K562 (cell line): Measurements from ENCODE around the gene PPCDC. TPM values are rescaled to one million over a fixed set of nuclear protein-coding genes. Genes with fewer than 3 reads are reported as not detected.

Source experiments
- ARHGAP35 ChIP-seq: fragments of 450-650 bp; IDR thresholded peaks from 2 replicates; pipeline ENCODE4 v1.6.1; 2018; ENCODE audit not compliant: partially characterized antibody
- ARID3B ChIP-seq: fragments of 250-450 bp; sonication (Bioruptor Pico); IDR thresholded peaks from 2 replicates; pipeline ENCODE4 v1.4.0; 2020; ENCODE audit warnings: borderline replicate concordance
- BCOR ChIP-seq: fragments of 450-650 bp; IDR thresholded peaks from 2 replicates; pipeline ENCODE4 v1.6.1; 2016
- ESRRB ChIP-seq: fragments of 250-450 bp; sonication (Bioruptor Pico); IDR thresholded peaks from 2 replicates; pipeline ENCODE4 v1.5.0; 2020; ENCODE audit warnings: mild to moderate bottlenecking, moderate library complexity, borderline replicate concordance
- FOXO4 ChIP-seq: fragments of 450-650 bp; formaldehyde crosslinking; IDR thresholded peaks from 2 replicates; pipeline ENCODE4 v1.4.0; 2020; ENCODE audit warnings: mild to moderate bottlenecking, moderate library complexity
- MTA3 ChIP-seq: fragments of 450-650 bp; formaldehyde crosslinking; IDR thresholded peaks from 2 replicates; pipeline ENCODE4 v1.6.1; 2017; ENCODE audit warnings: mild to moderate bottlenecking, borderline replicate concordance
- MYC ChIP-seq, 2 experiments: fragments of 250-450 bp in 1 of 2; sonication (Bioruptor Pico) in 1 of 2; IDR thresholded peaks; 2 replicates each; pipeline versions ENCODE4 v1.5.1 to v1.6.1; 2012 to 2021; ENCODE audit warnings: low read depth in 2 of 2, borderline replicate concordance in 1 of 2, improper control_type of control experiment in 1 of 2, low read length in 1 of 2, mild to moderate bottlenecking in 1 of 2, moderate library complexity in 1 of 2
- NFATC3 ChIP-seq: fragments of 450-650 bp; IDR thresholded peaks from 2 replicates; pipeline ENCODE4 v1.6.1; 2017; ENCODE audit warnings: mild to moderate bottlenecking
- NFE2L1 ChIP-seq: fragments of 450-650 bp; IDR thresholded peaks from 2 replicates; pipeline ENCODE4 v1.6.1; 2016; ENCODE audit warnings: missing genetic modification characterization, low read depth, mild to moderate bottlenecking, missing compliant biosample characterization, moderate library complexity, borderline replicate concordance
- POLR2A ChIP-seq: fragments of 450-650 bp; conservative IDR thresholded peaks from 2 replicates; pipeline ENCODE4 v1.6.1; 2016
- POLR2G ChIP-seq: fragments of 200-400 bp; formaldehyde crosslinking; IDR thresholded peaks from 2 replicates; pipeline ENCODE4 v1.6.1; 2017; ENCODE audit warnings: low read depth, mild to moderate bottlenecking, antibody characterized with exemption, low read length, moderate library complexity
- PTBP1 ChIP-seq: fragments of 200-400 bp; formaldehyde crosslinking; IDR thresholded peaks from 2 replicates; pipeline ENCODE4 v1.6.1; 2017; ENCODE audit warnings: low read depth, low read length
- PTTG1 ChIP-seq: fragments of 450-650 bp; IDR thresholded peaks from 2 replicates; pipeline ENCODE4 v1.6.1; 2016; ENCODE audit warnings: low read depth, mild to moderate bottlenecking, missing genetic modification characterization, missing compliant biosample characterization
- RBBP5 ChIP-seq: fragments of 200-600 bp; sonication (generic); IDR thresholded peaks from 2 replicates; pipeline ENCODE4 v1.6.1; 2012; ENCODE audit warnings: borderline replicate concordance, mild to moderate bottlenecking, low read length, control low read depth, inconsistent platforms; ENCODE audit not compliant: insufficient read depth, poor library complexity, severe bottlenecking
- RNF219 ChIP-seq: fragments of 250-450 bp; sonication (Bioruptor Pico); IDR thresholded peaks from 2 replicates; pipeline ENCODE4 v1.5.0; 2022; ENCODE audit warnings: mild to moderate bottlenecking
- SP1 ChIP-seq: sonication (generic); formaldehyde crosslinking; IDR thresholded peaks from 2 replicates; pipeline ENCODE4 v1.8.1; 2022; ENCODE audit warnings: mild to moderate bottlenecking, missing genetic modification reagents
- TBP ChIP-seq: optimal IDR thresholded peaks from 2 replicates; pipeline ENCODE3; 2011; ENCODE audit warnings: low read depth, low read length, improper control_type of control experiment
- XRCC5 ChIP-seq: fragments of 200-400 bp; formaldehyde crosslinking; IDR thresholded peaks from 2 replicates; pipeline ENCODE4 v1.6.1; 2017; ENCODE audit warnings: low read depth, mild to moderate bottlenecking, low read length
- YBX1 ChIP-seq: fragments of 450-650 bp; IDR thresholded peaks from 2 replicates; pipeline ENCODE4 v1.7.1; 2016; ENCODE audit warnings: mild to moderate bottlenecking
- ZNF212 ChIP-seq: fragments of 450-650 bp; formaldehyde crosslinking; IDR thresholded peaks from 2 replicates; pipeline ENCODE4 v1.4.0; 2020; ENCODE audit warnings: mild to moderate bottlenecking
- polyA plus RNA-seq, 8 experiments: library from polyadenylated mRNA; depleted of rRNA in 4 of 8; stranded (reverse) in 5 of 8; unstranded in 3 of 8; fragments of >200 nt; fragmentation: Nextera tagmentation in 2 of 8; fragmentation: Illumina TruSeq in 1 of 8; extraction: Ambion mirVana in 2 of 8; extraction: Trizol in 1 of 8; gene quantifications; 2 replicates each; pipeline versions ENCODE4 v1.2.1 to v1.2.3, GENCODE V29; 2011 to 2014; ENCODE audit warnings: inconsistent platforms in 1 of 8, missing spikeins in 1 of 8
- total RNA-seq, 7 experiments: library from RNA; depleted of rRNA in 6 of 7; stranded (reverse); fragments of >200 nt in 6 of 7; fragmentation: Illumina TruSeq in 2 of 7; extraction: Trizol in 2 of 7; gene quantifications; 2 replicates each; pipeline versions ENCODE4 v1.2.1 to v1.2.3, GENCODE V29; 2011 to 2021; ENCODE audit warnings: low replicate concordance in 1 of 7
- TF ChIP-seq, protein P1 (sequence below): fragments of 200-800 bp; sonication (Bioruptor generic); IDR thresholded peaks from 2 replicates; pipeline ENCODE4 v1.6.1; 2017; ENCODE audit warnings: missing genetic modification characterization, missing compliant biosample characterization

PPCDC gene
- total and polyA plus RNA-seq, 9 of the 15 experiments (the other 6 are each of a cell fraction or from before 2014, with no cell fraction given): 10.9 to 53.6 (median 16.7) TPM

DNA sequence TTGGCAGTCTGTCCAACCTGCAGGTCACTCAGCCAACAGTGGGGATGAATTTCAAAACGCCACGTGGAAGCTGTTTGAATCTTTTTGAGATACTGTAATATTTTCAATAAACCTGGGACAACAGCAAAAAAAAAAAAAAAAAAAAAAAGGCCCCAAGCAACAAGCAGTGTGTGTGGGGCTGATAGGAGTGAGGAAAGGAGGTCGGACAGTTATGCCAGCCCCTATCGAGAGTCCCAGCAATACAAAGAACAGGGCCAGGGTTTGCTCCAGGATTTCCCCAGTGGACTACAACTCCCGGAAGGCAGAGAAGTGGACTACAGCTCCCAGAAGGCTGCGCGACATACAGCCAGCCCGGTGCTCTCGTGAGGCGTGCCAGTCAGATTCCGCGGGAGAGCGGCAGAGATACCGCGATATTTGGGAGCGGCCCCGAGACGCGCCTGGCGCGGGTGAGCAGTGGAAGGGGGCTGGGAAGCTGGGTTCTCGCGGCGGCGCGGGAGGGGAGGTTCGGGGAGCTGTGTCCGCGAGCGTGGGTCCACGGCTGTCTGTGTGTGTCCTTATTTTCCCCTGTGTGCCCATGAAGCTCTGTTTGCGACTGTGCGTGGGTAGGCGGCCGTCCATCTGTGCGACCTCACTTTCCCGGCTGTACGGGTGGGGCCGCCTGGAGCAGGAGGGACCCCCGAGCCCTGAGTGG is at the start of gene PPCDC (continued):
- no peak for TF ChIP-seq FOXO4 (CRISPR knock-in tag)
- no peak for TF ChIP-seq ZNF212
- TF ChIP-seq POLR2A: peak; percentile 99
- TF ChIP-seq, protein P1, sequence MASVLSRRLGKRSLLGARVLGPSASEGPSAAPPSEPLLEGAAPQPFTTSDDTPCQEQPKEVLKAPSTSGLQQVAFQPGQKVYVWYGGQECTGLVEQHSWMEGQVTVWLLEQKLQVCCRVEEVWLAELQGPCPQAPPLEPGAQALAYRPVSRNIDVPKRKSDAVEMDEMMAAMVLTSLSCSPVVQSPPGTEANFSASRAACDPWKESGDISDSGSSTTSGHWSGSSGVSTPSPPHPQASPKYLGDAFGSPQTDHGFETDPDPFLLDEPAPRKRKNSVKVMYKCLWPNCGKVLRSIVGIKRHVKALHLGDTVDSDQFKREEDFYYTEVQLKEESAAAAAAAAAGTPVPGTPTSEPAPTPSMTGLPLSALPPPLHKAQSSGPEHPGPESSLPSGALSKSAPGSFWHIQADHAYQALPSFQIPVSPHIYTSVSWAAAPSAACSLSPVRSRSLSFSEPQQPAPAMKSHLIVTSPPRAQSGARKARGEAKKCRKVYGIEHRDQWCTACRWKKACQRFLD: no peak; the same call in 1 of the 2 replicates
- TF ChIP-seq NFATC3: no peak
- TF ChIP-seq TBP: peak; percentile 76
- TF ChIP-seq NFE2L1 (tag): no peak
- TF ChIP-seq PTBP1: no peak
- TF ChIP-seq RNF219 (CRISPR knock-in tag): no peak
- TF ChIP-seq ESRRB (CRISPR knock-in tag): no peak
- peak; percentile 93 for TF ChIP-seq RBBP5
- TF ChIP-seq ARHGAP35: peak; percentile 96
- TF ChIP-seq MYC (IDR thresholded peaks at IDR 0.05; ENCODE audit: low read depth, low read length): peak; percentile 83
- peak; percentile 71; the same call in 1 of the 2 replicates for TF ChIP-seq MYC (CRISPR knock-in tag; IDR thresholded peaks at IDR 0.05; ENCODE audit: borderline replicate concordance, low read depth)
- TF ChIP-seq MTA3: peak; percentile 65; the same call in 1 of the 2 replicates
- no peak for TF ChIP-seq PTTG1 (tag)
- TF ChIP-seq XRCC5: peak; percentile 32; the same call in 1 of the 2 replicates
- TF ChIP-seq ARID3B (CRISPR knock-in tag): no peak
- no peak for TF ChIP-seq YBX1
- TF ChIP-seq BCOR: 0 out of 2 replicates have a peak, but pooled peaks have one; percentile 23
- TF ChIP-seq SP1: peak; percentile 73
- TF ChIP-seq POLR2G: peak; percentile 100
